ENCODE measurements around the gene KCNQ4. TPM values are rescaled to one million over a fixed set of nuclear protein-coding genes. Genes with fewer than 3 reads are reported as not detected.

The KCNQ4 gene
- total and polyA plus RNA-seq, 2 donors from 2014 or later = 0.65 to 1.2 TPM

GRCh38 chr1:40758578-40759343 lies 24.8 kb upstream of the KCNQ4 start:
- Histone ChIP-seq H3K4me1 (ENCODE audit: control insufficient read depth in 2 of 3, insufficient read depth in 2 of 3, low read depth in 1 of 3, low read length in 3 of 3) (peaks cover 0 to 23% (median 19%) of the 10 kb centered on the region in 3 donors), H3K27ac (ENCODE audit: low read depth in 2 of 2, low read length in 2 of 2) (peak overlapping the region in 1 of 2 donors; percentile 77), H3K27me3 (ENCODE audit: control insufficient read depth, insufficient read depth, low read length) (no peaks in the 10 kb centered on the region), H3K36me3 (ENCODE audit: control insufficient read depth in 2 of 3, insufficient read depth in 3 of 3, low read length in 3 of 3) (peaks cover 12 to 78% (median 52%) of the 10 kb centered on the region in 3 donors), H3K4me3 (ENCODE audit: low read length in 3 of 3) (no peak overlapping the region), H3K9ac (ENCODE audit: low read length in 3 of 3) (peak overlapping the region in 1 of 3 donors; percentile 20), H3K9me3 (ENCODE audit: control insufficient read depth in 2 of 3, insufficient read depth in 1 of 3, low read length in 3 of 3) (no peaks in the 10 kb centered on the region)
- intact Hi-C loops (cut with DNase I) = no loop called here
- no peak for FAIRE-seq
- no peak for DNase-seq
- no peak for TF ChIP-seq CTCF (IDR thresholded peaks at IDR 0.05; ENCODE audit: borderline replicate concordance, extremely low read depth, insufficient read depth)

- no peaks in the 10 kb centered on the region for H3K9me3 ChIP-seq (ENCODE audit: control insufficient read depth in 2 of 3, insufficient read depth in 1 of 3, low read length in 3 of 3)
- no peaks in the 10 kb centered on the region for H3K27me3 ChIP-seq (ENCODE audit: control insufficient read depth, insufficient read depth, low read length)
- DNase-seq = no peak
- peaks cover 0 to 17% (median 15%) of the 10 kb centered on the region in 3 donors for H3K4me1 ChIP-seq (ENCODE audit: control insufficient read depth in 2 of 3, insufficient read depth in 2 of 3, low read depth in 1 of 3, low read length in 3 of 3)
- no peak overlapping the region for H3K27ac ChIP-seq (ENCODE audit: low read depth in 2 of 2, low read length in 2 of 2)
- intact Hi-C loops (cut with DNase I) = no loop called here
- no peak for FAIRE-seq
- peaks cover 6 to 79% (median 49%) of the 10 kb centered on the region in 3 donors for H3K36me3 ChIP-seq (ENCODE audit: control insufficient read depth in 2 of 3, insufficient read depth in 3 of 3, low read length in 3 of 3)
- H3K9ac ChIP-seq (ENCODE audit: low read length in 3 of 3) = no peak overlapping the region
- no peak overlapping the region for H3K4me3 ChIP-seq (ENCODE audit: low read length in 3 of 3)
- no peak for TF ChIP-seq CTCF (IDR thresholded peaks at IDR 0.05; ENCODE audit: borderline replicate concordance, extremely low read depth, insufficient read depth)
Observed at GRCh38 chr1:40760984-40761383, 22.6 kb upstream of the KCNQ4 start.

GRCh38 chr1:40762144-40762923 lies 21.3 kb upstream of the KCNQ4 start:
- intact Hi-C loops (cut with DNase I) = no loop called here

More at GRCh38 chr1:40762144-40762923, 21.3 kb upstream of the KCNQ4 start:
- peaks cover 0 to 10% (median 10%) of the 10 kb centered on the region in 3 donors for H3K4me1 ChIP-seq (ENCODE audit: control insufficient read depth in 2 of 3, insufficient read depth in 2 of 3, low read depth in 1 of 3, low read length in 3 of 3)
- H3K27me3 ChIP-seq (ENCODE audit: control insufficient read depth, insufficient read depth, low read length) = no peaks in the 10 kb centered on the region
- no peak overlapping the region for H3K27ac ChIP-seq (ENCODE audit: low read depth in 2 of 2, low read length in 2 of 2)
- no peak overlapping the region for H3K4me3 ChIP-seq (ENCODE audit: low read length in 3 of 3)
- H3K9me3 ChIP-seq (ENCODE audit: control insufficient read depth in 2 of 3, insufficient read depth in 1 of 3, low read length in 3 of 3) = no peaks in the 10 kb centered on the region
- TF ChIP-seq CTCF (IDR thresholded peaks at IDR 0.05; ENCODE audit: borderline replicate concordance, extremely low read depth, insufficient read depth) = no peak
- no peak overlapping the region for H3K9ac ChIP-seq (ENCODE audit: low read length in 3 of 3)
- DNase-seq = no peak
- peaks cover 13 to 79% (median 51%) of the 10 kb centered on the region in 3 donors for H3K36me3 ChIP-seq (ENCODE audit: control insufficient read depth in 2 of 3, insufficient read depth in 3 of 3, low read length in 3 of 3)
- no peak for FAIRE-seq

Measured in kidney (tissue), 14 donors.